ENCODE measurements around the gene PGD. TPM values are rescaled to one million over a fixed set of nuclear protein-coding genes. Genes with fewer than 3 reads are reported as not detected.

The PGD gene
- total RNA-seq, 1 donor from 2014 or later, result 294 TPM

- Mint-ChIP-seq H3K9me3 (no peaks in the 10 kb centered on the region), H3K27me3 (no peaks in the 10 kb centered on the region), H3K4me1 (ENCODE audit: unreplicated experiment) (peaks cover 21% of the 10 kb centered on the region), H3K36me3 (peaks cover 19% of the 10 kb centered on the region), H3K27ac (peak overlapping the region; percentile 93), H3K4me3 (peak overlapping the region; percentile 96)
- DNase-seq (ENCODE audit: extremely low spot score, unreplicated experiment), result peak; percentile 69
- TF ChIP-seq CTCF (conservative IDR thresholded peaks at IDR 0.05), result no peak
These were observed 629 bp downstream of the PGD start for GRCh38 chr1:10399444-10399941.

GRCh38 chr1:10400013-10400412 lies 1.1 kb downstream of the PGD start:
- peak overlapping the region; percentile 93 for H3K27ac Mint-ChIP-seq
- H3K4me3 Mint-ChIP-seq, result peak overlapping the region; percentile 96
- no peak for DNase-seq (ENCODE audit: extremely low spot score, unreplicated experiment)
- TF ChIP-seq CTCF (conservative IDR thresholded peaks at IDR 0.05), result no peak
- H3K36me3 Mint-ChIP-seq, result peaks cover 22% of the 10 kb centered on the region
- no peaks in the 10 kb centered on the region for H3K27me3 Mint-ChIP-seq
- peaks cover 21% of the 10 kb centered on the region for H3K4me1 Mint-ChIP-seq (ENCODE audit: unreplicated experiment)
- H3K9me3 Mint-ChIP-seq, result no peaks in the 10 kb centered on the region

GRCh38 chr1:10401281-10401680 lies 2.4 kb downstream of the PGD start:
- no peaks in the 10 kb centered on the region for H3K9me3 Mint-ChIP-seq
- peak overlapping the region; percentile 96 for H3K4me3 Mint-ChIP-seq
- H3K4me1 Mint-ChIP-seq (ENCODE audit: unreplicated experiment), result peaks cover 21% of the 10 kb centered on the region
- no peaks in the 10 kb centered on the region for H3K27me3 Mint-ChIP-seq
- H3K36me3 Mint-ChIP-seq, result peaks cover 22% of the 10 kb centered on the region
- TF ChIP-seq CTCF (conservative IDR thresholded peaks at IDR 0.05), result no peak
- DNase-seq (ENCODE audit: extremely low spot score, unreplicated experiment), result no peak
- H3K27ac Mint-ChIP-seq, result peak overlapping the region; percentile 73

GRCh38 chr1:10402729-10403274 lies 3.9 kb downstream of the PGD start:
- Mint-ChIP-seq H3K4me3 (no peak overlapping the region), H3K27me3 (no peaks in the 10 kb centered on the region), H3K4me1 (ENCODE audit: unreplicated experiment) (peaks cover 21% of the 10 kb centered on the region), H3K27ac (no peak overlapping the region), H3K36me3 (peaks cover 30% of the 10 kb centered on the region), H3K9me3 (no peaks in the 10 kb centered on the region)
- DNase-seq (ENCODE audit: extremely low spot score, unreplicated experiment), result no peak
- TF ChIP-seq CTCF (conservative IDR thresholded peaks at IDR 0.05), result no peak

- no peaks in the 10 kb centered on the region for H3K4me1 Mint-ChIP-seq (ENCODE audit: unreplicated experiment)
- H3K9me3 Mint-ChIP-seq, result no peaks in the 10 kb centered on the region
- no peak for DNase-seq (ENCODE audit: extremely low spot score, unreplicated experiment)
- H3K27ac Mint-ChIP-seq, result no peak overlapping the region
- TF ChIP-seq CTCF (conservative IDR thresholded peaks at IDR 0.05), result no peak
- H3K36me3 Mint-ChIP-seq, result peaks cover 39% of the 10 kb centered on the region
- H3K27me3 Mint-ChIP-seq, result no peaks in the 10 kb centered on the region
- H3K4me3 Mint-ChIP-seq, result no peak overlapping the region
These were observed 8.3 kb downstream of the PGD start for GRCh38 chr1:10407201-10407600.
